Astrocyte (in vitro differentiated cells and primary cell): Measurements from ENCODE around the gene APOBEC3B. TPM values are rescaled to one million over a fixed set of nuclear protein-coding genes. Genes with fewer than 3 reads are reported as not detected.

Experiments used
- DNase-seq: peaks from one replicate; pipeline ENCODE4 v3.0.0-alpha.2; 2010; ENCODE audit warnings: low read depth
- FAIRE-seq: peaks from 2 replicates; lab custom pipeline; 2011; peaks lifted over from hg19 to GRCh38; lab: Jason Lieb, UNC
- H2AFZ ChIP-seq: 2 replicates; pipeline ENCODE4 v1.6.0; 2012; ENCODE audit warnings: low read depth, low read length, inconsistent platforms
- H3K27ac ChIP-seq: 2 replicates; pipeline ENCODE4 v1.5.1; 2011; ENCODE audit warnings: low read depth, low read length, inconsistent platforms
- H3K27me3 ChIP-seq: 2 replicates; pipeline ENCODE4 v1.6.0; 2011; ENCODE audit warnings: low read length, inconsistent platforms; ENCODE audit not compliant: insufficient read depth
- H3K36me3 ChIP-seq: 2 replicates; pipeline ENCODE4 v1.5.1; 2011; ENCODE audit warnings: low read length, inconsistent platforms; ENCODE audit not compliant: insufficient read depth
- H3K4me1 ChIP-seq: 2 replicates; pipeline ENCODE4 v1.5.1; 2011; ENCODE audit warnings: low read length, inconsistent platforms; ENCODE audit not compliant: insufficient read depth
- H3K4me2 ChIP-seq: 2 replicates; pipeline ENCODE4 v1.6.0; 2012; ENCODE audit warnings: low read length, inconsistent platforms
- H3K4me3 ChIP-seq: 2 replicates; pipeline ENCODE4 v1.5.1; 2011; ENCODE audit warnings: low read depth, mild to moderate bottlenecking, low read length, inconsistent platforms; ENCODE audit not compliant: insufficient read depth
- H3K79me2 ChIP-seq: 2 replicates; pipeline ENCODE4 v1.6.0; 2012; ENCODE audit warnings: mild to moderate bottlenecking, low read length, inconsistent platforms; ENCODE audit not compliant: insufficient read depth
- H3K9ac ChIP-seq: 2 replicates; pipeline ENCODE4 v1.6.0; 2012; ENCODE audit warnings: mild to moderate bottlenecking, low read length, inconsistent platforms
- H3K9me3 ChIP-seq: 2 replicates; pipeline ENCODE4 v1.5.1; 2012; ENCODE audit warnings: low read depth, mild to moderate bottlenecking, low read length, inconsistent platforms; ENCODE audit not compliant: insufficient read depth
- H4K20me1 ChIP-seq: 2 replicates; pipeline ENCODE4 v1.6.0; 2012; ENCODE audit warnings: low read length, inconsistent platforms; ENCODE audit not compliant: insufficient read depth
- H3K27ac Mint-ChIP-seq: one replicate; pipeline ENCODE4 v1.8.0; 2021; ENCODE audit warnings: mild to moderate bottlenecking, mixed read lengths; ENCODE audit not compliant: unreplicated experiment
- H3K27me3 Mint-ChIP-seq: one replicate; pipeline ENCODE4 v1.8.0; 2021; ENCODE audit warnings: low read depth, mixed read lengths; ENCODE audit not compliant: unreplicated experiment
- H3K36me3 Mint-ChIP-seq: one replicate; pipeline ENCODE4 v1.8.0; 2021; ENCODE audit warnings: low read depth, mixed read lengths; ENCODE audit not compliant: unreplicated experiment
- H3K4me1 Mint-ChIP-seq: one replicate; pipeline ENCODE4 v1.8.0; 2021; ENCODE audit warnings: low read depth, mixed read lengths; ENCODE audit not compliant: unreplicated experiment
- H3K4me3 Mint-ChIP-seq: one replicate; pipeline ENCODE4 v1.8.0; 2021; ENCODE audit warnings: mild to moderate bottlenecking, moderate library complexity, mixed read lengths; ENCODE audit not compliant: unreplicated experiment
- H3K9me3 Mint-ChIP-seq: one replicate; pipeline ENCODE4 v1.8.0; 2021; ENCODE audit warnings: mild to moderate bottlenecking, mixed read lengths; ENCODE audit not compliant: unreplicated experiment
- EZH2 ChIP-seq: IDR thresholded peaks from 2 replicates; pipeline ENCODE4 v1.6.1; 2012; ENCODE audit warnings: mild to moderate bottlenecking, low read length, inconsistent platforms; ENCODE audit not compliant: insufficient read depth
- total RNA-seq: library from RNA; stranded (reverse); gene quantifications from 2 replicates; pipeline ENCODE4 v1.2.1, GENCODE V29; 2021
- TF ChIP-seq, protein P1 (sequence below): IDR thresholded peaks from 2 replicates; pipeline ENCODE4 v1.5.1; 2011; ENCODE audit warnings: low read depth, mild to moderate bottlenecking, inconsistent platforms, low read length, moderate library complexity; ENCODE audit not compliant: insufficient read depth

The APOBEC3B gene
- total RNA-seq, 1 donor from 2014 or later, result 3.0 TPM

DNA sequence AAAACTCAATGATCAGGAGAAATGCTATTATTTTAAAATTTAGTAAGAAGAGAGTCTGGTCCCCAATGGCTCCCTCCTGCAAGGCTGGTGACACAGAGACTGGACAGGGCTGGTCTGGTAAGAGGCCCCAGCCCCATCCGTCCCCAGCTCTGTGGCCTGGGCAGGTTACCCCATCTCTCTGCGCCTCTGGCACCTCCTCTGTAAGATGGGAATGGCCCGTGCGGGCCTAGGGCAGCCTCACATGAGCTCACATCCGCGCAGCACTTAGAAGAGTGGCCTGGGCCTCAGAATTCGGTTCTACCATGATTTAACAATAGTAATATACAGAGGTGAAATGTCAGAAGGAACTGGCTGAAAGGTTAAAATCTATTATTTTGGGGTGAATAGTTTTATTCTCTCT is 59.8 kb downstream of the APOBEC3B start:
- DNase-seq (no peak), FAIRE-seq (no peak)
- H3K4me1 ChIP-seq, result peaks cover 6% of the 10 kb centered on the region
- H3K4me2 ChIP-seq, result no peak overlapping the region
- Mint-ChIP-seq H3K27ac (no peak overlapping the region), H3K36me3 (peaks cover 14% of the 10 kb centered on the region), H3K4me3 (peak overlapping the region; percentile 89), H3K27me3 (peaks cover 2% of the 10 kb centered on the region), H3K4me1 (peaks cover 9% of the 10 kb centered on the region), H3K9me3 (no peaks in the 10 kb centered on the region)
- no peaks in the 10 kb centered on the region for H3K27me3 ChIP-seq
- H3K36me3 ChIP-seq, result no peaks in the 10 kb centered on the region
- H3K9me3 ChIP-seq, result no peaks in the 10 kb centered on the region
- no peak overlapping the region for H3K9ac ChIP-seq
- H3K4me3 ChIP-seq, result no peak overlapping the region
- H2AFZ ChIP-seq, result no peak overlapping the region
- TF ChIP-seq, protein P1, sequence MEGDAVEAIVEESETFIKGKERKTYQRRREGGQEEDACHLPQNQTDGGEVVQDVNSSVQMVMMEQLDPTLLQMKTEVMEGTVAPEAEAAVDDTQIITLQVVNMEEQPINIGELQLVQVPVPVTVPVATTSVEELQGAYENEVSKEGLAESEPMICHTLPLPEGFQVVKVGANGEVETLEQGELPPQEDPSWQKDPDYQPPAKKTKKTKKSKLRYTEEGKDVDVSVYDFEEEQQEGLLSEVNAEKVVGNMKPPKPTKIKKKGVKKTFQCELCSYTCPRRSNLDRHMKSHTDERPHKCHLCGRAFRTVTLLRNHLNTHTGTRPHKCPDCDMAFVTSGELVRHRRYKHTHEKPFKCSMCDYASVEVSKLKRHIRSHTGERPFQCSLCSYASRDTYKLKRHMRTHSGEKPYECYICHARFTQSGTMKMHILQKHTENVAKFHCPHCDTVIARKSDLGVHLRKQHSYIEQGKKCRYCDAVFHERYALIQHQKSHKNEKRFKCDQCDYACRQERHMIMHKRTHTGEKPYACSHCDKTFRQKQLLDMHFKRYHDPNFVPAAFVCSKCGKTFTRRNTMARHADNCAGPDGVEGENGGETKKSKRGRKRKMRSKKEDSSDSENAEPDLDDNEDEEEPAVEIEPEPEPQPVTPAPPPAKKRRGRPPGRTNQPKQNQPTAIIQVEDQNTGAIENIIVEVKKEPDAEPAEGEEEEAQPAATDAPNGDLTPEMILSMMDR, result no peak
- no peak for TF ChIP-seq EZH2
- H4K20me1 ChIP-seq, result no peaks in the 10 kb centered on the region
- peaks cover 4% of the 10 kb centered on the region for H3K79me2 ChIP-seq
- no peak overlapping the region for H3K27ac ChIP-seq

Other genes starting within 250 kb of the APOBEC3B start
- gene SUN2, start 226.3 kb upstream of the APOBEC3B start, total RNA-seq, result 46.5 and 51.0 TPM in 2 replicates
- gene DNAL4, start 188.2 kb upstream of the APOBEC3B start, total RNA-seq, result 12.8 and 12.9 TPM in 2 replicates
- 5.1 and 5.4 TPM in 2 replicates for gene NPTXR, start 138.3 kb upstream of the APOBEC3B start, total RNA-seq
- 34.9 and 38.9 TPM in 2 replicates for gene CBX6, start 110.1 kb upstream of the APOBEC3B start, total RNA-seq
- not detected in 2 replicates for gene APOBEC3A, start 24.7 kb upstream of the APOBEC3B start, total RNA-seq
- gene APOBEC3C, start 31.9 kb downstream of the APOBEC3B start, total RNA-seq, result 32.5 and 37.0 TPM in 2 replicates
- 0.93 and 1.5 TPM in 2 replicates for gene APOBEC3D, start 38.8 kb downstream of the APOBEC3B start, total RNA-seq
- 10.4 and 11.0 TPM in 2 replicates for gene APOBEC3F, start 58.5 kb downstream of the APOBEC3B start, total RNA-seq
- 2.4 and 2.7 TPM in 2 replicates for gene APOBEC3G, start 94.9 kb downstream of the APOBEC3B start, total RNA-seq
- gene APOBEC3H, start 114.9 kb downstream of the APOBEC3B start, total RNA-seq, result 0.30 and 0.48 TPM in 2 replicates
- gene CBX7, start 170.3 kb downstream of the APOBEC3B start, total RNA-seq, result 1.2 and 1.4 TPM in 2 replicates